ENCODE results near the gene MRPS6.

DNA sequence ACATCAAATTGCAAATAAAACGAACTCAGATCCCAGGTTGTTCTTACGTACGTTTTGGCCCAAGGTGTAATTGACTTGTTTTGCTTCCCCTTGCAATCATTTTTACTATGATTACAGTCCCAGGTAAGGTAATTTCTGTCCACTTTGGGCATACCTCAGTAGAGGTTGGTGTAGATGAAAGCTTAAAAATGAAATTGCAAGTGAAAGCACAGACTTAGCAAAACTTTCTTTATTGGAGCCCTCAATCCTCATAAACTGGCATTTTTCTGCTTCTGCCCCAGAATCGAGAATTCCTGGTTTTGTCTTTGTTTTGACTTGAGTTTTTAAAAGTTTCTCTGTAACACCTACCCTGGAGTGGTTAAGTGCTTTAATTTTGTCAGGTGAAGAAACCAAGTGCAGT is 9.4 kb downstream of the MRPS6 start:
- TF ChIP-seq CTCF (IDR thresholded peaks at IDR 0.05; ENCODE audit: low read depth, low read length) (no peak), EZH2phosphoT487 (IDR thresholded peaks at IDR 0.05; ENCODE audit: low read depth) (no peak)
